Measurements from ENCODE around the gene MEF2C. TPM values are rescaled to one million over a fixed set of nuclear protein-coding genes. Genes with fewer than 3 reads are reported as not detected.
A peak's percentile ranks its signal among the peaks of the same experiment; 100 is the strongest.

The MEF2C gene
- total RNA-seq, 1 donor from 2014 or later: 20.5 TPM

DNA sequence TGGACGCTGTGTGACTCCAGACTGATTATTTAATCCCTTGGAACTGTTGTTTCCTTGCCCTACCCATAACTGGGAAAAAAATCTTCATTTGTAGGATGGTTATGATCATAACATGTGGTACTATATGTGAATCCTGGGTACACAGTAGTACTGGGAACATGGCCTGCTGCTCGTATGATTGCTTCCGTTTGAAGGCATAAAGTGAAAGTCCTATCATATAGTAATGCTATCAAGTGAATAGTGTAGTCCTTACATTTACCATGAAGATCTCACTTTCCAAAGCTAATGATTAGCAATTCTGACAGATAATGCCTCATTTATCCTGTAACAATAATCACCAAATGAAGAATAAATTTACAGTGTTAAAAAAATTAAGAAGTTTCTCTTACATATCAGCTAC lies 53.2 kb downstream of the MEF2C start:
- no peak for DNase-seq (ENCODE audit: low read depth)
- Mint-ChIP-seq H3K27ac (ENCODE audit: unreplicated experiment) (no peak overlapping the region), H3K9me3 (ENCODE audit: unreplicated experiment) (no peaks in the 10 kb centered on the region), H3K27me3 (ENCODE audit: low read depth, unreplicated experiment) (no peaks in the 10 kb centered on the region), H3K4me3 (ENCODE audit: unreplicated experiment) (no peak overlapping the region), H3K4me1 (ENCODE audit: low read depth, unreplicated experiment) (peaks cover 36% of the 10 kb centered on the region), H3K36me3 (ENCODE audit: low read depth, unreplicated experiment) (no peaks in the 10 kb centered on the region)
- Histone ChIP-seq H3K4me2 (ENCODE audit: low read length) (no peak overlapping the region), H3K79me2 (ENCODE audit: insufficient read depth, low read length) (no peaks in the 10 kb centered on the region), H4K20me1 (ENCODE audit: insufficient read depth, low read length) (no peaks in the 10 kb centered on the region), H3K9ac (ENCODE audit: low read length) (no peak overlapping the region), H2AFZ (ENCODE audit: low read depth, low read length) (no peak overlapping the region), H3K4me3 (ENCODE audit: insufficient read depth, low read depth, low read length) (no peak overlapping the region), H3K9me3 (ENCODE audit: insufficient read depth, low read depth, low read length) (no peaks in the 10 kb centered on the region), H3K27me3 (ENCODE audit: insufficient read depth, low read length) (no peaks in the 10 kb centered on the region), H3K4me1 (ENCODE audit: insufficient read depth, low read length) (peaks cover 26% of the 10 kb centered on the region), H3K27ac (ENCODE audit: low read depth, low read length) (no peak overlapping the region), H3K36me3 (ENCODE audit: insufficient read depth, low read length) (no peaks in the 10 kb centered on the region)
- FAIRE-seq: peak; percentile 50
- TF ChIP-seq EZH2 (IDR thresholded peaks at IDR 0.05; ENCODE audit: insufficient read depth, low read length): no peak
- TF ChIP-seq, protein P1, sequence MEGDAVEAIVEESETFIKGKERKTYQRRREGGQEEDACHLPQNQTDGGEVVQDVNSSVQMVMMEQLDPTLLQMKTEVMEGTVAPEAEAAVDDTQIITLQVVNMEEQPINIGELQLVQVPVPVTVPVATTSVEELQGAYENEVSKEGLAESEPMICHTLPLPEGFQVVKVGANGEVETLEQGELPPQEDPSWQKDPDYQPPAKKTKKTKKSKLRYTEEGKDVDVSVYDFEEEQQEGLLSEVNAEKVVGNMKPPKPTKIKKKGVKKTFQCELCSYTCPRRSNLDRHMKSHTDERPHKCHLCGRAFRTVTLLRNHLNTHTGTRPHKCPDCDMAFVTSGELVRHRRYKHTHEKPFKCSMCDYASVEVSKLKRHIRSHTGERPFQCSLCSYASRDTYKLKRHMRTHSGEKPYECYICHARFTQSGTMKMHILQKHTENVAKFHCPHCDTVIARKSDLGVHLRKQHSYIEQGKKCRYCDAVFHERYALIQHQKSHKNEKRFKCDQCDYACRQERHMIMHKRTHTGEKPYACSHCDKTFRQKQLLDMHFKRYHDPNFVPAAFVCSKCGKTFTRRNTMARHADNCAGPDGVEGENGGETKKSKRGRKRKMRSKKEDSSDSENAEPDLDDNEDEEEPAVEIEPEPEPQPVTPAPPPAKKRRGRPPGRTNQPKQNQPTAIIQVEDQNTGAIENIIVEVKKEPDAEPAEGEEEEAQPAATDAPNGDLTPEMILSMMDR (IDR thresholded peaks at IDR 0.05; ENCODE audit: insufficient read depth, low read depth, low read length): no peak

DNA sequence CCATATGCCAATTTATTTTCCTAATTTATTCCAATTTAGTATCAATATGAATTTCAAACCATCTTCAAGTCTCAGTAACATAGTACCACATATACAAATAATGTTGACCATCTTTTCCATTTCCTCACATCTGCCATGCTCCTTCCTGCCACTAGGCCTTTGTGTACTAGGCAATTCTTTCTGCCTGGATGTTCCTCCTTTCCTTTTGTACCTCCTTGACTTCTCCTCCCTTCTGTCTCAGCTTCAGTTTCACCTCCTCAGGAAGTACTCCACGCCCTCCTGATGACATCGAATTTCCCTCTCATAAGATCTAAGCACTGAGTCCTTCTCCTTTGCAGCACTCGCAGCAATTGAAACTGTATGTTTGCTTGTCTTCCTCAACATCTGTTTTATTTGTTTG lies 53.9 kb downstream of the MEF2C start:
- no peak overlapping the region for H2AFZ ChIP-seq (ENCODE audit: low read depth, low read length)
- H3K27me3 ChIP-seq (ENCODE audit: insufficient read depth, low read length): no peaks in the 10 kb centered on the region

GRCh38 chr5:88827997-88828396 lies 55.0 kb downstream of the MEF2C start:
- Histone ChIP-seq H3K9ac (ENCODE audit: low read length) (no peak overlapping the region), H3K4me2 (ENCODE audit: low read length) (peak overlapping the region; percentile 78), H3K9me3 (ENCODE audit: insufficient read depth, low read depth, low read length) (no peaks in the 10 kb centered on the region), H4K20me1 (ENCODE audit: insufficient read depth, low read length) (no peaks in the 10 kb centered on the region), H3K27me3 (ENCODE audit: insufficient read depth, low read length) (no peaks in the 10 kb centered on the region), H3K27ac (ENCODE audit: low read depth, low read length) (peak overlapping the region; percentile 77), H3K4me3 (ENCODE audit: insufficient read depth, low read depth, low read length) (no peak overlapping the region), H3K4me1 (ENCODE audit: insufficient read depth, low read length) (peaks cover 23% of the 10 kb centered on the region), H3K79me2 (ENCODE audit: insufficient read depth, low read length) (no peaks in the 10 kb centered on the region), H3K36me3 (ENCODE audit: insufficient read depth, low read length) (no peaks in the 10 kb centered on the region), H2AFZ (ENCODE audit: low read depth, low read length) (no peak overlapping the region)
- FAIRE-seq (peak; percentile 93), DNase-seq (ENCODE audit: low read depth) (peak; percentile 20)
- Mint-ChIP-seq H3K27ac (ENCODE audit: unreplicated experiment) (peak overlapping the region; percentile 92), H3K27me3 (ENCODE audit: low read depth, unreplicated experiment) (no peaks in the 10 kb centered on the region), H3K36me3 (ENCODE audit: low read depth, unreplicated experiment) (no peaks in the 10 kb centered on the region), H3K9me3 (ENCODE audit: unreplicated experiment) (no peaks in the 10 kb centered on the region), H3K4me3 (ENCODE audit: unreplicated experiment) (no peak overlapping the region), H3K4me1 (ENCODE audit: low read depth, unreplicated experiment) (peaks cover 36% of the 10 kb centered on the region)
- TF ChIP-seq, protein P1 (IDR thresholded peaks at IDR 0.05; ENCODE audit: insufficient read depth, low read depth, low read length): no peak
- no peak for TF ChIP-seq EZH2 (IDR thresholded peaks at IDR 0.05; ENCODE audit: insufficient read depth, low read length)

More for the DNA sequence above, 53.9 kb downstream of the MEF2C start:
- Histone ChIP-seq H3K4me3 (ENCODE audit: insufficient read depth, low read depth, low read length) (no peak overlapping the region), H4K20me1 (ENCODE audit: insufficient read depth, low read length) (no peaks in the 10 kb centered on the region), H3K36me3 (ENCODE audit: insufficient read depth, low read length) (no peaks in the 10 kb centered on the region), H3K9ac (ENCODE audit: low read length) (no peak overlapping the region), H3K9me3 (ENCODE audit: insufficient read depth, low read depth, low read length) (no peaks in the 10 kb centered on the region), H3K4me1 (ENCODE audit: insufficient read depth, low read length) (peaks cover 26% of the 10 kb centered on the region), H3K4me2 (ENCODE audit: low read length) (no peak overlapping the region), H3K27ac (ENCODE audit: low read depth, low read length) (no peak overlapping the region), H3K79me2 (ENCODE audit: insufficient read depth, low read length) (no peaks in the 10 kb centered on the region)
- Mint-ChIP-seq H3K9me3 (ENCODE audit: unreplicated experiment) (no peaks in the 10 kb centered on the region), H3K4me1 (ENCODE audit: low read depth, unreplicated experiment) (peaks cover 38% of the 10 kb centered on the region), H3K27me3 (ENCODE audit: low read depth, unreplicated experiment) (no peaks in the 10 kb centered on the region), H3K36me3 (ENCODE audit: low read depth, unreplicated experiment) (no peaks in the 10 kb centered on the region), H3K27ac (ENCODE audit: unreplicated experiment) (no peak overlapping the region), H3K4me3 (ENCODE audit: unreplicated experiment) (no peak overlapping the region)
- DNase-seq (ENCODE audit: low read depth) (no peak), FAIRE-seq (no peak)
- TF ChIP-seq, protein P1 (IDR thresholded peaks at IDR 0.05; ENCODE audit: insufficient read depth, low read depth, low read length): peak; percentile 36
- TF ChIP-seq EZH2 (IDR thresholded peaks at IDR 0.05; ENCODE audit: insufficient read depth, low read length): no peak
